H1 (cell line): ENCODE data around the gene COL5A2. TPM values are rescaled to one million over a fixed set of nuclear protein-coding genes. Genes with fewer than 3 reads are reported as not detected.

Experiments
- CTCF ChIA-PET: fragments of 300-600 bp; sonication (Branson Sonifier 250); formaldehyde crosslinking; loops from one replicate; lab custom pipeline; 2021; ENCODE audit not compliant: partially characterized antibody; lab: Charles Lee
- POLR2A ChIA-PET: fragments of 300-600 bp; sonication (Branson Sonifier 250); formaldehyde crosslinking; loops from one replicate; lab custom pipeline; 2021; ENCODE audit warnings: inconsistent platforms; ENCODE audit not compliant: partially characterized antibody; lab: Charles Lee
- DNase-seq, 2 experiments: peaks; one replicate each; pipeline versions ENCODE4 v3.0.0 to v3.0.0-alpha.2; 2010 to 2022; ENCODE audit warnings: low spot score in 2 of 2, low read depth in 1 of 2, mixed read lengths in 1 of 2
- FAIRE-seq: peaks from 2 replicates; lab custom pipeline; 2011; peaks lifted over from hg19 to GRCh38; lab: Jason Lieb, UNC
- H2AFZ ChIP-seq: 2 replicates; pipeline ENCODE4 v1.8.1; 2012; ENCODE audit warnings: low read length, inconsistent platforms
- H2AK5ac ChIP-seq: 2 replicates; pipeline ENCODE4 v1.6.1; 2013; ENCODE audit warnings: low read depth, low read length
- H2BK120ac ChIP-seq: replicated peaks from 2 replicates; pipeline ENCODE3; 2013; ENCODE audit warnings: low read depth, low read length, inconsistent platforms
- H2BK12ac ChIP-seq: 2 replicates; pipeline ENCODE4 v1.6.1; 2013; ENCODE audit warnings: low read depth, low read length
- H2BK15ac ChIP-seq: 2 replicates; pipeline ENCODE4 v1.6.1; 2013; ENCODE audit warnings: low read length
- H2BK20ac ChIP-seq: 2 replicates; pipeline ENCODE4 v1.6.1; 2013; ENCODE audit warnings: low read length
- H2BK5ac ChIP-seq: 2 replicates; pipeline ENCODE4 v1.6.1; 2013; ENCODE audit warnings: low read depth, low read length
- H3K14ac ChIP-seq: 2 replicates; pipeline ENCODE4 v1.6.1; 2013; ENCODE audit warnings: inconsistent platforms; ENCODE audit not compliant: insufficient read length
- H3K18ac ChIP-seq: 2 replicates; pipeline ENCODE4 v1.6.1; 2013; ENCODE audit warnings: low read length; ENCODE audit errors: extremely low read depth
- H3K23ac ChIP-seq: 2 replicates; pipeline ENCODE4 v1.6.1; 2013; ENCODE audit warnings: inconsistent platforms; ENCODE audit not compliant: insufficient read length
- H3K23me2 ChIP-seq: 2 replicates; pipeline ENCODE4 v1.6.1; 2013; ENCODE audit warnings: low read depth, low read length
- H3K27ac ChIP-seq: 2 replicates; pipeline ENCODE4 v1.6.1; 2011; ENCODE audit warnings: low read depth, low read length, inconsistent platforms
- H3K27me3 ChIP-seq, 4 experiments: replicated peaks in 1 of 4; 1 replicate in 1 of 4; 2 replicates in 3 of 4; pipeline versions ENCODE4 v1.6.1 to v1.8.1; 2011 to 2013; ENCODE audit warnings: low read length in 3 of 4, mild to moderate bottlenecking in 3 of 4, inconsistent platforms in 2 of 4, mixed read lengths in 2 of 4, moderate library complexity in 1 of 4; ENCODE audit not compliant: control insufficient read depth in 3 of 4, insufficient read depth in 3 of 4; ENCODE audit errors: extremely low read depth in 1 of 4
- H3K36me3 ChIP-seq, 4 experiments: 2 replicates each; pipeline versions ENCODE4 v1.6.1 to v1.8.1; 2011 to 2013; ENCODE audit warnings: mild to moderate bottlenecking in 4 of 4, low read length in 3 of 4, moderate library complexity in 2 of 4, control low read depth in 1 of 4, inconsistent platforms in 1 of 4; ENCODE audit not compliant: insufficient read depth in 4 of 4, control insufficient read depth in 2 of 4
- H3K4ac ChIP-seq: replicated peaks from 2 replicates; pipeline ENCODE3; 2013; ENCODE audit warnings: low read length, low read depth, mixed read lengths, inconsistent platforms; ENCODE audit not compliant: insufficient read length
- H3K4me1 ChIP-seq, 4 experiments: replicated peaks in 1 of 4; 1 replicate in 1 of 4; 2 replicates in 3 of 4; pipeline versions ENCODE4 v1.6.1 to v1.8.1; 2011 to 2013; ENCODE audit warnings: low read length in 3 of 4, inconsistent platforms in 2 of 4, mixed read lengths in 1 of 4; ENCODE audit not compliant: insufficient read depth in 4 of 4, control insufficient read depth in 3 of 4
- H3K4me2 ChIP-seq, 2 experiments: 2 replicates each; pipeline versions ENCODE4 v1.6.1 to v1.8.1; 2011 to 2013; ENCODE audit warnings: low read depth in 2 of 2, low read length in 2 of 2, control low read depth in 1 of 2, inconsistent platforms in 1 of 2, mild to moderate bottlenecking in 1 of 2; ENCODE audit not compliant: insufficient read depth in 1 of 2
- H3K4me3 ChIP-seq, 4 experiments: fragments of 200-600, 300-600 bp in 1 of 4; sonication (generic), shearing (Covaris generic), sonication (Bioruptor Twin) in 1 of 4; 2 replicates each; pipeline versions ENCODE4 v1.5.1 to v1.8.1; 2011 to 2016; ENCODE audit warnings: low read length in 4 of 4, low read depth in 3 of 4, control low read depth in 2 of 4, inconsistent platforms in 2 of 4, mild to moderate bottlenecking in 2 of 4, mixed read lengths in 1 of 4, moderate library complexity in 1 of 4; ENCODE audit not compliant: insufficient read depth in 2 of 4; ENCODE audit errors: extremely low read depth in 1 of 4
- H3K56ac ChIP-seq: replicated peaks from 2 replicates; pipeline ENCODE3; 2013; ENCODE audit warnings: low read depth, mild to moderate bottlenecking, mixed read lengths, low read length, inconsistent platforms; ENCODE audit not compliant: insufficient read length
- H3K79me1 ChIP-seq: 2 replicates; pipeline ENCODE4 v1.6.1; 2013; ENCODE audit warnings: low read depth, low read length, control low read depth
- H3K79me2 ChIP-seq, 2 experiments: 2 replicates each; pipeline versions ENCODE4 v1.6.1 to v1.8.1; 2012 to 2013; ENCODE audit warnings: low read length in 2 of 2, mild to moderate bottlenecking in 2 of 2, inconsistent platforms in 1 of 2; ENCODE audit not compliant: insufficient read depth in 2 of 2, control insufficient read depth in 1 of 2
- H3K9ac ChIP-seq, 4 experiments: replicated peaks in 1 of 4; 1 replicate in 1 of 4; 2 replicates in 3 of 4; pipeline versions ENCODE4 v1.6.1 to v1.8.1; 2011 to 2013; ENCODE audit warnings: low read depth in 3 of 4, low read length in 3 of 4, control low read depth in 2 of 4, mild to moderate bottlenecking in 2 of 4, moderate library complexity in 2 of 4, inconsistent platforms in 1 of 4; ENCODE audit errors: extremely low read depth in 1 of 4
- H3K9me3 ChIP-seq, 2 experiments: 2 replicates each; pipeline versions ENCODE4 v1.6.1 to v1.8.1; 2012 to 2013; ENCODE audit warnings: mild to moderate bottlenecking in 2 of 2, moderate library complexity in 2 of 2, control low read depth in 1 of 2, inconsistent platforms in 1 of 2, low read depth in 1 of 2, low read length in 1 of 2, mixed read lengths in 1 of 2; ENCODE audit not compliant: insufficient read depth in 2 of 2
- H4K20me1 ChIP-seq, 2 experiments: replicated peaks in 1 of 2; 2 replicates each; pipeline versions ENCODE3 to v1.8.1; 2011 to 2013; ENCODE audit warnings: inconsistent platforms in 2 of 2, low read length in 2 of 2, mild to moderate bottlenecking in 1 of 2; ENCODE audit not compliant: insufficient read depth in 2 of 2, control insufficient read depth in 1 of 2
- H4K5ac ChIP-seq: 2 replicates; pipeline ENCODE4 v1.6.1; 2013; ENCODE audit warnings: low read length, low read depth, mixed read lengths, inconsistent platforms; ENCODE audit not compliant: insufficient read length
- H4K8ac ChIP-seq: 2 replicates; pipeline ENCODE4 v1.8.0; 2013; ENCODE audit warnings: mild to moderate bottlenecking, moderate library complexity, low read length, inconsistent platforms; ENCODE audit not compliant: insufficient read depth; ENCODE audit errors: extremely low read depth
- H4K91ac ChIP-seq: replicated peaks from 2 replicates; pipeline ENCODE3; 2013; ENCODE audit warnings: low read length, mixed read lengths, inconsistent platforms; ENCODE audit not compliant: insufficient read length
- ATF2 ChIP-seq: IDR thresholded peaks from 2 replicates; pipeline ENCODE4 v1.6.1; 2012; ENCODE audit warnings: low read length, inconsistent platforms
- ATF3 ChIP-seq: IDR thresholded peaks from 2 replicates; pipeline ENCODE4 v1.6.1; 2011; ENCODE audit warnings: low read depth, mild to moderate bottlenecking, low read length; ENCODE audit not compliant: insufficient read depth
- CBX5 ChIP-seq: fragments of 300-800, 300-1000 bp; sonication (generic); IDR thresholded peaks from 2 replicates; pipeline ENCODE4 v1.7.1; 2016; ENCODE audit warnings: antibody characterized with exemption, low read length, low read depth
- CEBPB ChIP-seq: IDR thresholded peaks from 2 replicates; pipeline ENCODE4 v1.6.1; 2012; ENCODE audit warnings: low read depth, low read length
- CHD2 ChIP-seq: IDR thresholded peaks from 2 replicates; pipeline ENCODE4 v1.6.1; 2012; ENCODE audit warnings: low read length, improper control_type of control experiment
- EGR1 ChIP-seq: IDR thresholded peaks from 2 replicates; pipeline ENCODE4 v1.6.1; 2011; ENCODE audit warnings: low read depth, low read length, borderline replicate concordance
- HDAC6 ChIP-seq: IDR thresholded peaks from one replicate; pipeline ENCODE4 v1.7.1; 2012; ENCODE audit warnings: low read depth, mild to moderate bottlenecking, inconsistent platforms, low read length, moderate library complexity
- MAFK ChIP-seq: IDR thresholded peaks from 2 replicates; pipeline ENCODE4 v1.6.1; 2012; ENCODE audit warnings: low read depth, mild to moderate bottlenecking, improper control_type of control experiment, low read length
- MAX ChIP-seq: IDR thresholded peaks from 2 replicates; pipeline ENCODE4 v1.6.1; 2012; ENCODE audit warnings: inconsistent platforms
- SP1 ChIP-seq: IDR thresholded peaks from 2 replicates; pipeline ENCODE4 v1.6.1; 2011; ENCODE audit warnings: low read depth, low read length
- TBP ChIP-seq: IDR thresholded peaks from 2 replicates; pipeline ENCODE4 v1.6.1; 2011; ENCODE audit warnings: low read depth, low read length, improper control_type of control experiment
- polyA plus RNA-seq, 7 experiments: library from polyadenylated mRNA; depleted of rRNA in 3 of 7; stranded (reverse) in 5 of 7; unstranded in 2 of 7; fragments of >200 nt in 5 of 7; fragments of 200-250 nt in 2 of 7; gene quantifications; 1 replicate in 5 of 7; 2 replicates in 1 of 7; 4 replicates in 1 of 7; pipeline versions ENCODE4 v1.2.1 to v1.2.3, GENCODE V29; 2011 to 2013; ENCODE audit warnings: missing spikeins in 2 of 7, mixed read lengths in 2 of 7
- total RNA-seq: library from RNA; stranded (reverse); fragmentation: NEBNext Ultra II Directional; extraction: Animal tissue kit (Norgen Biotek cat#: 25700); gene quantifications from 2 replicates; pipeline ENCODE4 v1.2.1, GENCODE V29; 2021

Gene COL5A2
- total and polyA plus RNA-seq, 2 of the 8 experiments (the other 6 are each of a cell fraction or from before 2014, with no cell fraction given), result 4.7 to 24.2 TPM

GRCh38 chr2:189199797-189200196 lies 20.2 kb upstream of the COL5A2 start:
- CTCF ChIA-PET, result interaction anchor here (1.0 to 1.1 kb wide), 3 partner anchors 21 to 57 kb away, joined by 3 to 4 read pairs (median 3); no protein-coding TSS in a partner anchor

More at GRCh38 chr2:189199797-189200196, 20.2 kb upstream of the COL5A2 start:
- no peak overlapping the region for H3K14ac ChIP-seq
- no peaks in the 10 kb centered on the region for H3K9me3 ChIP-seq
- H3K79me1 ChIP-seq, result no peaks in the 10 kb centered on the region
- no peak overlapping the region for H4K5ac ChIP-seq
- no peak overlapping the region for H2BK5ac ChIP-seq
- no peak overlapping the region for H3K9ac ChIP-seq
- H3K4ac ChIP-seq, result no peak overlapping the region
- FAIRE-seq, result no peak
- H3K56ac ChIP-seq, result no peak overlapping the region
- POLR2A ChIA-PET, result no interaction called here
- no peak overlapping the region for H2BK120ac ChIP-seq
- no peaks in the 10 kb centered on the region for H3K36me3 ChIP-seq
- H3K27me3 ChIP-seq, result no peaks in the 10 kb centered on the region
- no peak overlapping the region for H3K23ac ChIP-seq
- 0 out of 2 replicates have a peak overlapping the region, but pooled peaks have one; percentile 9 for H2AFZ ChIP-seq
- H3K4me1 ChIP-seq, result peaks cover 0 to 2% (median 0%) of the 10 kb centered on the region in 4 experiments; a peak in 1 of 7 replicates
- no peak for DNase-seq
- TF ChIP-seq EGR1 (no peak), TBP (no peak), CEBPB (no peak), CBX5 (no peak), ATF3 (no peak), MAFK (no peak), ATF2 (no peak), HDAC6 (no peak), SP1 (no peak), CHD2 (no peak), MAX (no peak)
- TF ChIP-seq, all 59 proteins: peak for 0
- Histone ChIP-seq H3K79me2 (no peaks in the 10 kb centered on the region), H3K23me2 (no peaks in the 10 kb centered on the region), H2AK5ac (no peak overlapping the region), H2BK20ac (no peak overlapping the region), H3K18ac (no peak overlapping the region), H2BK15ac (no peak overlapping the region), H4K20me1 (no peaks in the 10 kb centered on the region), H2BK12ac (no peak overlapping the region), H3K4me2 (no peak overlapping the region), H3K27ac (no peak overlapping the region), H4K91ac (no peak overlapping the region), H4K8ac (no peak overlapping the region), H3K4me3 (no peak overlapping the region)
